GM13977 (cell line): ENCODE results near the gene TAF10.

Source experiments
- DNase-seq: peaks from one replicate; pipeline ENCODE4 v3.0.0; 2012; ENCODE audit warnings: low spot score
- CTCF ChIP-seq: IDR thresholded peaks from 2 replicates; pipeline ENCODE4 v1.5.1; 2012; ENCODE audit warnings: mild to moderate bottlenecking, control low read depth; ENCODE audit not compliant: insufficient read depth; ENCODE audit errors: extremely low read depth, missing control alignments
- in situ Hi-C: fragments of 300-500 bp; cut with MboI; formaldehyde crosslinking; loops from one replicate; pipeline ENCODE4 v1.12.0; 2022; ENCODE audit warnings: low sequenced_read_pairs, low pct_unique_long_range_greater_than_20kb, mixed read lengths, inconsistent platforms; ENCODE audit not compliant: unreplicated experiment

TAF10 gene

GRCh38 chr11:6584528-6584927, 27.5 kb downstream of the TAF10 start:
- in situ Hi-C loops, result no loop called here
- TF ChIP-seq CTCF, result no peak
- no peak for DNase-seq

GRCh38 chr11:6583584-6583983, 28.4 kb downstream of the TAF10 start:
- no peak for DNase-seq
- no peak for TF ChIP-seq CTCF
- in situ Hi-C loops, result no loop called here

DNA sequence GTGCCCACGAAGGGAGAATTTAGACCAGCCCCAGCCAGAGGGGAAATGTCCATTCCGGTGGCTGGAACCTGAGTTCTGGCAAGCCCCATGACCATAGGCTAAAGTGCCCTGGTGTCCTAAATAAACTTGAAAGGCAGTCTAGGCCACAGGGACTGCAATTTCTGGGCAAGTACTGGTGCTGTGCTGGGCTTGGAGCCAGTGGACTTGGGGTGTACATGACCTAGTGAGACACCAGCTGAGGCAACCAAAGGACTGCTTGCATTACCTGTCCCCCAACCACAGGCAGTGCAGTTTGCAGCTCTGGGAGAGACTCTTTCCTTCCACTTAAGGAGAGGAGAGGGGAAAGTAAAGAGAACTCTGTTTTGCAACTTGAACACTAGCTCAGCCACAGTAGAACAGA, 32.3 kb downstream of the TAF10 start:
- in situ Hi-C loops, result no loop called here

DNA sequence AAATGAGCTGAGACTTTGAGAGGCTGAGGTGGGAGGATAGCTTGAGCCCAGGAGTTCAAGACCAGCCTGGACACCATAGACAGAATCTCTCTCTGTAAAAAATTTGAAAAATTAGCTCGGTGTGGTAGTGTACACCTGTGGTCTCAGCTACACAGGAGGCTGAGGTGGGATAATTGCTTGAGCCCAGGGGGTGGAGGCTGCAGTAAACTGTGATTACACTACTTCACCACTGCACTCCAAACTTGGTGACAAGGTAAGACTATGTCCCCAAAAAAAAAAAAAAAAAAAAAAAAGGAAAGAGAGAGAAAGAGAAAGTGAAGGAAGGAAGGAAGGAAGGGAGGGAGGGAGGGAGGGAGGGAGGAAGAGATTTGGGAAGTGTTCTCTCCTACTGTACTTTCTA, 33.9 kb downstream of the TAF10 start:
- in situ Hi-C loops, result no loop called here
- DNase-seq, result no peak
- TF ChIP-seq CTCF, result no peak

More for the DNA sequence above, 32.3 kb downstream of the TAF10 start:
- DNase-seq, result no peak
- TF ChIP-seq CTCF, result no peak

DNA sequence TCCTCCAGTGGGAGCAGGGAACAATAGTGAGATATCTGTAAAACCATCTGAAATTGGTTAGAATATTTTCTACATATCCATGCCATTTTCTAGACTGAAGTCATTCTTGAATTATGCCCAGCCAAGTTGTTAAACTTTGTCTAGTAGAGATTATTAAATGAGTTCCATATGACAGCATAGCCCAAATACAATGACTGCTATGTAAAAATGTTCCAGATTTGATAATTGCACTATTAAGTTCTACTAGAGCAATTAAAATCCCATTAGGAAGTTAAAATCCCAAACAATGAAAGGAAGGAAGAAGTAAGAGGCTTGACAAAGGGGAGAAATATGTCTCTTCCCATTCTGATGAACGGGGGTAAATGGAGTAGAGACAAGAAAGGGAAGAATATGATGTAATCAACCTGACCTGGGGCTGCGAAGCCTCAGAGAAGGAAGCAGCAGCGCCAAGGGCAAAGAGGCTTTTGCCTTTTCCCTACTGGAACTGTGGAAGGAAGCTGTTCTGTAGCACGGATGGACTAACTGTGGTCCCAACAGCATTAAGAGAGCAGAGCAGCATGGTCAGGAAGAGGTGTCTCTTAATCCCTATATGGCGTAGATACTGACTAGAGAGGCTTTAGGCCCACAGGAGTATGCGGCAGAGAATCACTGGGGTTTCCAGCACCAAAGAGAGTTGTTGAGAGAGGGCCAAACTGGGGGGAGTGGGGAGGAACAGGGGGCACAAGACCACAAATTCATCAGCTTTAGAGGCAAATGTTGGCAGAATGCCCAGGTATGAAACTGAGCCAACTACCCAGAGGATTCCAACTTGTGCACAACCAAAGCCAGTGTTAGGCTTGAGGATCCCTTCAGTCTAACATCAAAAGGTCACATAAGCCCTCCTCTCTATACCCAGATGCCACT, 35.3 kb downstream of the TAF10 start:
- in situ Hi-C loops, result no loop called here
- no peak for TF ChIP-seq CTCF
- no peak for DNase-seq

DNA sequence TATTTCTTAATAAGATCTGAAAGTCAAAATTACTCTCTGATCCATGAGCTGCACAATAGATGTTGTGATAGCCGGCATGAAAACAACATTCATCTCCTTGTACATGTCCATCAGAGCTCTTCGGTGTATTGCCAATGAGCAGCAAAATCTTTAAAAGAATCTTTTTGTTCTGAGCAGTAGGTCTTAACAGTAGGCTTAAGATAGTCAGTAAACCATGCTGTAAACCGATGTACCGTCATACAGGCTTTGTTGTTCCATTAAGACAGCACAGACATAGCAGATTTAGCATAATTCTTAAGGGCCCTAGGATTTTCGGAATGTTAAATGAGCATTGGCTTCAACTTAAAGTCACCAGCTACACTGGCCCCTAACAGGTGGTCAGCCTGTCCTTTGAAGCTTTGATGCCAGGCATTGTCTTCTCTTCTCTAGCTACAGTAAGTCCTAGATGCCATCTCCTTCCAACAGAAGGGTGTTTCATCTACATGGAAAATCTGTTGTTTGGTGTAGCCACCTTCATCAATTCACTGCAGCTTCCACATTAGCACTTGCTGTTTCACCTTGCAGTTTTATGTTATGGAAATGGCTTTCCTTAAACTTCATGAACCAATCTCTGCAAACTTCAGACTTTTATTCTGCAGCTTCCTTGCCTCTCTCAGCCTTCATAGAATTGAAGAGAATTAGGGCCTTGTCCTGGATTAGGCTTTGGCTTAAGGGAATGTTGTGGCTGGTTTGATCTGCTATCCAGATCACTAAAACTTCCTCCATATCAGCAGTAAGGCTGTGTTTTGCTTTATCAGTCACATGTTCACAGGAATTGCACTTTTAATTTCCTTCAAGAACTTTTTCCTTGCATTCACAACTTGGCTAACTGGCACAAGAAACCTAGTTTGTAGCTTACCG, 37.0 kb downstream of the TAF10 start:
- in situ Hi-C loops, result no loop called here
- no peak for DNase-seq
- no peak for TF ChIP-seq CTCF
